Heart left ventricle (tissue), 16 donors: ENCODE results near the gene C12orf60. TPM values are rescaled to one million over a fixed set of nuclear protein-coding genes. Genes with fewer than 3 reads are reported as not detected.

Source experiments
- ATAC-seq, 4 donors: fragments of 200-7000 bp; cut with Tn5 transposase; one replicate each; pipeline ENCODE4 v1.9.1; 2020 to 2022; ENCODE audit warnings: moderate library complexity in 4 of 4, mild to moderate bottlenecking in 3 of 4, moderate number of reproducible peaks in 1 of 4
- DNase-seq, 5 donors: peaks; one replicate each; pipeline ENCODE4 v3.0.0-alpha.2; 2020
- H3K27ac ChIP-seq, 12 donors: fragments of 200-600 bp; sonication (generic) in 4 of 12; one replicate each; pipeline versions ENCODE4 v1.5.0 to v1.8.0; 2016 to 2022; ENCODE audit warnings: mild to moderate bottlenecking in 2 of 12
- H3K27me3 ChIP-seq, 9 donors: fragments of 200-600 bp; sonication (generic) in 2 of 9; one replicate each; pipeline versions ENCODE4 v1.5.1 to v1.8.0; 2016 to 2022; ENCODE audit warnings: mild to moderate bottlenecking in 3 of 9
- H3K36me3 ChIP-seq, 9 donors: fragments of 200-600 bp; sonication (generic) in 2 of 9; one replicate each; pipeline versions ENCODE4 v1.5.0 to v1.8.0; 2018 to 2022; ENCODE audit warnings: mild to moderate bottlenecking in 2 of 9
- H3K4me1 ChIP-seq, 12 donors: fragments of 200-600 bp; sonication (generic) in 4 of 12; one replicate each; pipeline versions ENCODE4 v1.5.0 to v1.8.0; 2016 to 2022; ENCODE audit warnings: mild to moderate bottlenecking in 3 of 12
- H3K4me3 ChIP-seq, 12 donors: fragments of 200-600 bp; sonication (generic) in 4 of 12; one replicate each; pipeline versions ENCODE4 v1.5.0 to v1.8.0; 2017 to 2022; ENCODE audit warnings: mild to moderate bottlenecking in 9 of 12, moderate library complexity in 4 of 12
- H3K9me3 ChIP-seq, 12 donors: fragments of 200-600 bp; sonication (generic) in 4 of 12; one replicate each; pipeline versions ENCODE4 v1.5.0 to v1.8.0; 2016 to 2022; ENCODE audit warnings: mild to moderate bottlenecking in 1 of 12
- POLR2A ChIP-seq, 2 donors: fragments of 450-650 bp; IDR thresholded peaks; one replicate each; pipeline ENCODE4 v1.6.1; 2017; ENCODE audit warnings: antibody characterized with exemption in 2 of 2, mild to moderate bottlenecking in 2 of 2, moderate library complexity in 2 of 2
- WGBS, 4 donors: extraction: QIAGEN DNeasy Blood & Tissue Kit in 2 of 4; methylation state at CpG; one replicate each; pipeline versions ENCODE4 v1.1.5 to v1.1.7; 2013 to 2018; 5-methylcytosine and 5-hydroxymethylcytosine counted together
- intact Hi-C, 10 donors: fragments of 100-400 bp; cut with DNase I; formaldehyde crosslinking; loops; one replicate each; pipeline versions ENCODE4 v1.11.1 to v1.14.2; 2022
- polyA plus RNA-seq, 2 donors: library from polyadenylated mRNA; stranded (reverse); fragments of 200-250 nt; gene quantifications; one replicate each; pipeline ENCODE4 v1.2.3, GENCODE V29; 2013
- total RNA-seq, 9 donors: library from RNA; depleted of rRNA in 2 of 9; stranded (reverse); fragments of >200 nt in 2 of 9; fragmentation: NEBNext Ultra II Directional in 3 of 9; extraction: Animal tissue kit (Norgen Biotek cat#: 25700) in 3 of 9; gene quantifications; one replicate each; pipeline versions ENCODE4 v1.1.0 to v1.2.4, GENCODE V29; 2016 to 2023
- TF ChIP-seq, protein P1 (sequence below), 12 donors: fragments of 200-600 bp; sonication (generic) in 4 of 12; IDR thresholded peaks; one replicate each; pipeline versions ENCODE4 v1.5.0 to v1.8.0; 2018 to 2022; ENCODE audit warnings: antibody characterized with exemption in 12 of 12, mild to moderate bottlenecking in 5 of 12
- donor health status: ischemic (EF 13 %, LVEDD 7.1; RV severe dilation, severe dysfunction).
- donor health status: healthy with polysubstance abuse.
- donor health status: DM: no; HTN: yes; CAD: no.
- donor health status: DM: no; HTN: no; CAD: no.
- donor health status: ischemic (EF 25% LVEDD 6.9; RV normal size, moderate dysfunction).
- donor health status: ischemic (EF 25% LVEDD 5.7; RV mildly dilated, moderate dysfunction).
- donor health status: healthy.
- donor health status: DM: yes; HTN: yes; CAD: no.
- donor health status: ischemic (EF 35%, LVEDD 5.7; RV mildly dilated, moderate dysfunction).
- donor health status: nonischemic (EF 11% LVEDD 7.7; RV severe dilation, severe dysfunction).
- donor health status: DM: yes; HTN: yes; CAD: no.
- donor health status: PGD.
- donor health status: ischemic (EF 29% LVEDD 5.4; RV normal size, mild dysfunction).
- donor health status: nonischemic (EF 23%, LVEDD 6.1; RV moderate dilation, normal function).

Gene C12orf60
- total and polyA plus RNA-seq, 11 donors, result 2.0 to 5.3 (median 3.4) TPM

DNA sequence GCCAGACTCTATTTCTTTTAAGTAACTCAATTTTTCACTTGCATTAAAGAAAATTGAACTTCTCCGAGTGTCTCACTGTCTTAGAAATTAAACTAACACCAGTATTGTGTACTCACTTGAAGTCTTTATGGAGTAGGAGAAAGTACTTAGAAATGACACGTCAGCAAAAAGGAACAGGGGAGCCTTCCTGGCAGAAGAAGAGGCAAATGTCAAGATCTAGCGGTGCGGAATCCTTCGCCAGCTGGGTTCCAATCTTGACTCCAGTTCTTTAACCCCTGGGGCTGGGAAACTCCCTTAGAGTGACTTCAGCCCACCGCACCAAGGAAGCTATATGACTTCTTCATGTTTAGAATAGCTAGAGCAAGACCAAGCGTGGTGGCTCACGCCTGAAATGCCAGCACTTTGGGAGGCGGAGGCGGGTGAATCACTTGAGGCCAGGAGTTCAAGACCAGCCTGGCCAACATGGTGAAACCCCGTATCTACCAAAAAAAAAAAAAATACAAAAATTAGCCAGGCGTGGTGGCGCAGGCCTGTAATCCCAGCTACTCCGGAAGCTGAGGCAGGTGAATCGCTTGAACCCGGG, 34.6 kb upstream of the C12orf60 start:
- WGBS, 4 donors, result 61 to 68% (median 66%) methylated on average over 15 to 16 of the region's 16 CpGs
- Histone ChIP-seq H3K9me3 (peaks cover 0 to 21% (median 0%) of the 10 kb centered on the region in 12 donors), H3K4me1 (peaks cover 0 to 29% (median 10%) of the 10 kb centered on the region in 12 donors), H3K4me3 (peak overlapping the region; percentile 57 to 90 (median 84)), H3K27ac (peak overlapping the region in 10 of 12 donors; percentile 33 to 99 (median 96)), H3K27me3 (no peaks in the 10 kb centered on the region), H3K36me3 (peaks cover 0 to 10% (median 0%) of the 10 kb centered on the region in 9 donors)
- ATAC-seq, result no peak
- no peak for TF ChIP-seq POLR2A (IDR thresholded peaks at IDR 0.05)
- TF ChIP-seq, protein P1, sequence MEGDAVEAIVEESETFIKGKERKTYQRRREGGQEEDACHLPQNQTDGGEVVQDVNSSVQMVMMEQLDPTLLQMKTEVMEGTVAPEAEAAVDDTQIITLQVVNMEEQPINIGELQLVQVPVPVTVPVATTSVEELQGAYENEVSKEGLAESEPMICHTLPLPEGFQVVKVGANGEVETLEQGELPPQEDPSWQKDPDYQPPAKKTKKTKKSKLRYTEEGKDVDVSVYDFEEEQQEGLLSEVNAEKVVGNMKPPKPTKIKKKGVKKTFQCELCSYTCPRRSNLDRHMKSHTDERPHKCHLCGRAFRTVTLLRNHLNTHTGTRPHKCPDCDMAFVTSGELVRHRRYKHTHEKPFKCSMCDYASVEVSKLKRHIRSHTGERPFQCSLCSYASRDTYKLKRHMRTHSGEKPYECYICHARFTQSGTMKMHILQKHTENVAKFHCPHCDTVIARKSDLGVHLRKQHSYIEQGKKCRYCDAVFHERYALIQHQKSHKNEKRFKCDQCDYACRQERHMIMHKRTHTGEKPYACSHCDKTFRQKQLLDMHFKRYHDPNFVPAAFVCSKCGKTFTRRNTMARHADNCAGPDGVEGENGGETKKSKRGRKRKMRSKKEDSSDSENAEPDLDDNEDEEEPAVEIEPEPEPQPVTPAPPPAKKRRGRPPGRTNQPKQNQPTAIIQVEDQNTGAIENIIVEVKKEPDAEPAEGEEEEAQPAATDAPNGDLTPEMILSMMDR (IDR thresholded peaks at IDR 0.05), result no peak
- DNase-seq, result no peak
- intact Hi-C loops, result no loop called here

DNA sequence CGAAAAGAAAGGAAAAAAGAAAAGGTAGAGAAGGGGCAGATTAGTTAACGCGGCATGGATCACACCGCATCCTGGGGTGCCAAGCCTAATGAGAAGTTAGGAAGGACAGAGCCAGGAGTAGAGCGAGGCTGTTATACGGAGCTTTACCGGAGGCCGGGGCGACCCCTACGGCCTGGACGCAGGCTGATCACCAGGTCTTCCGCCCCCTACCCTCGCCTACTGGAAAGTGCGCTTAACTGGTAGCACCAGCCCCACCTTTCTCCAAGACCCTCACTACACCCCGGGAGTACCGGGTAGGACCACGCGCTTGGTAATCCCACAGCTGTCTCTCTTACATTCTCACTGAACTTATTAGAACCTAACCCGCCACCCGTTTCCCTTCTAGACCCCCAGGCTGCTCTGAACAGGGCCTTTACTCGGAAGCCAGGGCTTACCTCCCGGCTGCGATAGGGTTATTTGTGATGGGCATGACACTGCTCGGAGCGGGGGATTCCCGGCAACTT, 34.0 kb upstream of the C12orf60 start:
- ATAC-seq (peak in 3 of 4 donors; percentile 9 to 14 (median 9)), DNase-seq (peak in 4 of 5 donors; percentile 27 to 40 (median 34))
- H3K36me3 ChIP-seq, result peaks cover 0 to 10% (median 0%) of the 10 kb centered on the region in 9 donors
- peak overlapping the region; percentile 85 to 99 (median 96) for H3K27ac ChIP-seq
- 3 to 11% (median 8%) methylated on average over 22 to 26 of the region's 26 CpGs for WGBS, 4 donors
- intact Hi-C loops, result no loop called here
- no peak for TF ChIP-seq POLR2A (IDR thresholded peaks at IDR 0.05)
- TF ChIP-seq, protein P1 (IDR thresholded peaks at IDR 0.05), result no peak
- H3K27me3 ChIP-seq, result no peaks in the 10 kb centered on the region
- H3K4me1 ChIP-seq, result peaks cover 0 to 30% (median 10%) of the 10 kb centered on the region in 12 donors
- peaks cover 0 to 21% (median 0%) of the 10 kb centered on the region in 12 donors for H3K9me3 ChIP-seq
- peak overlapping the region; percentile 57 to 90 (median 84) for H3K4me3 ChIP-seq

DNA sequence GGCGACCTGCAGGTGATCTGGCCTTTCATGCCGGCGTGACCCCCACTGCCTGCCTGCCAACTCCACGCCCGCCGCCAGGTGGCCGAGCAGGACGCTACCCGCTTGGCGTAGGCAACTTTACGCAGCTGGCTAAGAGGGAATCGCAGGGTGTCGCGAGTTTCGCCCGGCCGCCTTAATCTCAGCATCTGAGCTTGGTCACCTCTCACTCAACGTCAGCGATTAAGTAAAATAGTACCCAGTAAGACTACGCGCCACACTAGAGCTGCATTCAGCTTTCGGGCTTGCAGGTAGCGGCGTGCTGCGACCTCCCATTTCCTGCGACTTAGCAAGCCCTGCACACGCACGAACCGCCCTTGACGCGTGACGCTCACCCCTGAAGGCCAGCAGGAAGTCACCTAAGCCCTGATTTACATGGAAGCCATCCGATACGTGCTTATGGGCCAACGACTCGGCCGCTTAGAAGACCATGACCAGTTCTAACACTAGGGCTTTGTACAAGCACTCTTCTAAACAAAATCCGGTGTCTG, 33.4 kb upstream of the C12orf60 start:
- Histone ChIP-seq H3K27ac (peak overlapping the region; percentile 85 to 99 (median 96)), H3K4me3 (peak overlapping the region; percentile 57 to 90 (median 84)), H3K9me3 (peaks cover 0 to 18% (median 0%) of the 10 kb centered on the region in 12 donors), H3K27me3 (no peaks in the 10 kb centered on the region), H3K4me1 (peaks cover 0 to 30% (median 10%) of the 10 kb centered on the region in 12 donors), H3K36me3 (peaks cover 0 to 10% (median 0%) of the 10 kb centered on the region in 9 donors)
- ATAC-seq, result peak; percentile 53 to 67 (median 66)
- TF ChIP-seq, protein P1 (IDR thresholded peaks at IDR 0.05), result peak; percentile 59 to 86 (median 70)
- peak in 1 of 2 donors; percentile 28 for TF ChIP-seq POLR2A (IDR thresholded peaks at IDR 0.05)
- WGBS, 4 donors, result 0 to 1% (median 0%) methylated on average over 24 to 38 of the region's 38 CpGs
- peak; percentile 79 to 91 (median 81) for DNase-seq
- intact Hi-C loops, result loop anchor here in 5 of 10 donors (1.0 to 10.0 kb wide), 8 partner anchors 33 to 1115 kb away; partner anchors contain the start of genes C12orf60 (in 2 of the 5), WBP11 (in 2 of the 5), ART4 (in 1 of the 5) and ATF7IP (in 1 of the 5)
